GM21717 (cell line): Measurements from ENCODE around the gene NIPBL.
"Not testable (repeated sequence)": the region's sequence is repeated elsewhere in the genome, so short reads cannot be mapped to it uniquely, and the experiment has no call there.

ENCODE experiments used
- ATAC-seq: cut with Tn5 transposase; IDR thresholded peaks from one replicate; pipeline ENCODE4 v1.9.1; 2021; ENCODE audit warnings: mild to moderate bottlenecking, moderate library complexity; ENCODE audit not compliant: unreplicated experiment

The NIPBL gene

DNA sequence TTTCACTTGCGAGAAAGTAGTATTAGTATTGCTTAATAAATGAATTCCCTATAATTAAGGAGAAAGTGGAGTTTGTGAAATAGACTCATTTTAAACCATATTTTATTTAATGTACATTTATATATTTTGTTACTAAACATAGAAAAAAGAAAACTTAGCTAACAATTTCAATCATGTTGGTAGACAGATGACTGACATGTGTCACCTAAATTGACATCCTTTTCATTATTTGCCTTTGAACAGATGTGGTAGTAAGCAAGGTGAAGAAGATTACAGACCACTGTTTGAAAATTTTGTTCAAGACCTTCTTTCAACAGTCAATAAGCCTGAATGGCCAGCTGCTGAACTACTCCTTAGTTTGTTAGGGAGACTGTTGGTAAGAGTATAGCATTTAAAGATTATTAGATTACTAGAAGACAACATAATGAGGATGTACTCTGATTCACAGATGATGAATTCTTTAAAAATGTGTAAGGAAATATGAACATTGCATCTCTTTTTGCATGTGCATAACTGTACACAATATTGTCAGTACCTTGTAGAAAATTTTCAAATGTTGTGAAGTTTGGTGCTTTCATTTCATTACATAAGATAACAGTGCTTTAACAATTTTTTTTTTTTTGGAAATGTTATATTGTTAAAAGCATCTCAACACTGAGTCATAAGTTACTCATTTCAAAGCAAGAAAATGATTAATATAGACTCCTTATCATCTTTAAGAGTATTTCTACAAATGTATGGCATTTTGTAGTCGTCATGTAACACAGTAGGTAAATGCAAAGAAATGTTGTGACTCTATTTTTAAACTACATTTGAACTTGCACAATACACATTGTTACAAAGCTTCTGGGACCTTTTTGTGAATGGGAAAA, 139.5 kb downstream of the NIPBL start:
- no peak for ATAC-seq

- ATAC-seq: no peak
Measured at GRCh38 chr5:37028910-37029309, 152.3 kb downstream of the NIPBL start.

GRCh38 chr5:37029436-37029835, 152.9 kb downstream of the NIPBL start:
- ATAC-seq: no peak

GRCh38 chr5:37034955-37035354, 158.4 kb downstream of the NIPBL start:
- no peak for ATAC-seq

GRCh38 chr5:37037840-37038239, 161.3 kb downstream of the NIPBL start:
- ATAC-seq: no peak

DNA sequence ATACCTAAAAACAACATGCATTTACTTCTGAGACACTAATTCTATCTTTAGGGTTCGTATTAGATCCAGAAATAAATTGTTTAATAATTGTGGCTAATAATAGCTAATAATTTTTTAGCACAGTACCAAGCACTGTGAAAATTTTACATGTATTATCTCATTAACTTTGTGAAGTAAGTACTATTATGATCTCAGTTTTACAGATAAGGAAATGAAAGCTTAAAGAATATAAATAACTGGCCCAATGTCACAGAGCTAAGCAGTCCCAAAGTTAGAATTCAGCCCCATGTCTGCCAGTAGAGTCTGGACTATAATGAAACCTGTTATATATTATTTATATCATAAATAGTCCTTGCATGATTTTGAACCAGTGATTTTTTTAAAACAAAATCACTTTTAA, 163.3 kb downstream of the NIPBL start:
- no peak for ATAC-seq

- no peak for ATAC-seq
Measured at GRCh38 chr5:37043693-37044092, 167.1 kb downstream of the NIPBL start.

DNA sequence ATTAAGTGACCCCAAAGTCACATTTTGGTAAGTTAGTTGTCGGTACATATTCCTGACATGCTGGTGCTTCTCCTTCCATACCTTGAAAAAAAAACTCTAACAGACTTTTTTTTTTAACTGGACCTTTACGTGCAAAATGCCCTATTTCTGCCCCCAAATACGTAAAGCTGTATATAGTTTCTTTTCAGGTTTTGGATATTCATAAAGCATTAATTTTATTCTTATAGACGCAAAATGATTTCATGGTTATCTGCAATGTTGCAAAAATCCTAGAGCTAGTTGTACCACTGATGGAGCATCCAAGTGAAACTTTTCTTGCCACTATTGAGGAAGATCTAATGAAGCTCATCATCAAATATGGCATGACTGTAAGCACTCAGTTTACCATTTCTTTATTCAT, 167.6 kb downstream of the NIPBL start:
- ATAC-seq: no peak

- ATAC-seq: no peak
Measured at GRCh38 chr5:37045703-37046102, 169.1 kb downstream of the NIPBL start.

- ATAC-seq: no peak
Measured at GRCh38 chr5:37047947-37048346, 171.4 kb downstream of the NIPBL start.

- no peak for ATAC-seq
Measured at GRCh38 chr5:37054391-37054790, 177.8 kb downstream of the NIPBL start.

- ATAC-seq: no peak
Measured at GRCh38 chr5:37055383-37055990, 178.9 kb downstream of the NIPBL start.

- no peak for ATAC-seq
Measured at GRCh38 chr5:37056762-37057161, 180.2 kb downstream of the NIPBL start.

GRCh38 chr5:37060030-37060429, 183.5 kb downstream of the NIPBL start:
- no peak for ATAC-seq

DNA sequence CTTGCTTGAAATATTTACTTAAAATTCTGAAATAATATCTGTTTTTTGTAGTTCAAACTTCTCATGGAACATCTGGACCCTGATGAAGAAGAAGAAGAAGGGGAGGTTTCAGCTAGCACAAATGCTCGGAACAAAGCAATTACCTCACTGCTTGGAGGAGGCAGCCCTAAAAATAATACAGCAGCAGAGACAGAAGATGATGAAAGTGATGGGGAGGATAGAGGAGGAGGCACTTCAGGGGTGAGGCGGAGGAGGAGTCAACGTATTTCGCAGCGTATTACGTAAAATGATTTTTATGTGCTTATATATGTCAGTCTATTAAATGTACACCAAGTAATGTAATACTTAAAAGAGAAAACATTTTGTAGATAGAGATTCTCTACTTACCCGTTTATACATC, 187.2 kb downstream of the NIPBL start:
- no peak for ATAC-seq

DNA sequence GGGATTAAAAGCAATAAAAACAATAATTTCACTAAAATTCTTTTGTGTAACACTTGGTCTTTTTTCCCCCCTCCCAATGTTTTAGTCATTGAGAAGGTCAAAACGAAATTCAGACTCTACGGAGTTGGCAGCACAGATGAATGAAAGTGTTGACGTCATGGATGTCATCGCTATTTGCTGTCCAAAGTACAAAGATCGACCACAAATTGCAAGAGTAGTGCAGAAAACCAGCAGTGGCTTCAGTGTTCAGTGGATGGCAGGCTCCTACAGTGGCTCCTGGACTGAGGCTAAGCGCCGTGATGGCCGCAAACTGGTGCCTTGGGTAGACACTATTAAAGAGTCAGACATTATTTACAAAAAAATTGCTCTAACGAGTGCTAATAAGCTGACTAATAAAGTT, 187.9 kb downstream of the NIPBL start:
- no peak for ATAC-seq

DNA sequence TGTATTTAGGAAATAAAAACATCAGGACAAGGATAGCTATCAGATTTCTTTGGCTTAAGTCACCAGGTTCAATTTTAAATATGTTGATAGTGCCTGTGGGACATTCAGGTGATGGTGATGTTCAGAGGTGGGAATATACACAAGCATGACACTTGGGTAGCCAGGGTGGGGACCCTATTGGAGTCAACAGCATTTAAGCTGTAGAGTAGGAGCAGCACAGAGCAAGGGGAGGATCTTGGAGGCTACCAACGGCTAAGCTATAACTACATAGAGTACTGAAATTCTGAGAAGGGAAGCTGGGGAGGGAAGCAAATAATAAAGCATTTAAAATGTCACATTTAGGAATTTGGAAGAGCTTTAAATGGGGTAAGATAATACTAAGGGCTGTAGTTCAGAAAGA, 194.9 kb downstream of the NIPBL start:
- ATAC-seq: no peak

DNA sequence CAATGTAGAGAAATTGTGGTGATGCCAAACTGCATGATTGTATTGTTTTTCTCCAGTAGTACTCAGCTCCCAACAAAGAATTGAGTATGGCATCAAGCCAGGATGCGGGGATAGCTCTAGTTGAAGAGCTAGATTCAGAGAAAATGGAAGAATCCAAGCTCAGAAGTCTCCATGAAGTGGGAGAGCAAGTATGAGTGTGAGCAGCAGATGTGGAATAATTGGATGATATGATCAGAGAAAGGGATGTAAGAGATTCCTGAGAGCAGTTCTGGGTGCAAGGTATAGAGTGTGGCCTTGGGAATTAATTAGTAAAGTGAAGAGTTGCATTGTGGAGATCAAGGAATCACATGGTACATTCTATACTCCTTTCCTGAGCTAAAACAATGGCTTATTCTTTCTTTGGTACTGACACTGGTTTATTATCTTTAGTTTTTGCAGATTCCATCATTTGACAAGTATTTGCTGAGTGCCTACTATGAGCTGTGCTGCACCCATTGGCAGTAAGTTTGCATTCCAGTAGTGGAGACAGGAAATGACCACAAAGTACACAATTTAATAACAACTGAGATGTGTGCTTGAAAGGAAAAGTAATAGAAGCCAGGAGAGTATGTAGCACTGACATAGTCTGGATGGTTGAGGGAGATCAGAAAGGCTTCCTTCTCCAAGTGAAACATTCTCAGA, 195.5 kb downstream of the NIPBL start:
- no peak for ATAC-seq

DNA sequence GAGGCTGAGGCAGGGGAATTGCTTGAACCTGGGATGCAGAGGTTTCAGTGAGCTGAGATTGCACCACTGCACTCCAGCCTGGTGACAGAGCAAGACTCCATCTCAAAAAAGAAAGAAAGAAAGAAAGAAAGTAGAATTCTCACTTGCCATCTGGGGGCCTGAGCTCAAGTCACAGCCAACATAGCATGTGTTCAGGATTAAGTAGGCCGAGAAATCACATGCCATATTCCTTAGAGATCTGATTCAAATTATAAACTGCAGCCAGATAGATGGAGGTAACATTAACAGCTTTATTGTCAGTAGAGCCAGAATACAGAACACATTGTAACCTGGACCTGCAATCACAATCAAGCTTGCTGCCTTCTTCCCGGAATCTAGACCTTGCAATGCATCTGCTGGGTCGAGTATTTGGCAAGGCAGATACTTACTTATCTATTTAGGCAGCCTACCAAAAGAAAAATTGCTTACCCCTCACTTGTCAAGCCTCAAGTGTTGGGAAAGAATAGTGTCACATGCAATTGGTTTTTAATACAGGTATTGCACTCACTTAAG, 198.9 kb downstream of the NIPBL start:
- no peak for ATAC-seq

DNA sequence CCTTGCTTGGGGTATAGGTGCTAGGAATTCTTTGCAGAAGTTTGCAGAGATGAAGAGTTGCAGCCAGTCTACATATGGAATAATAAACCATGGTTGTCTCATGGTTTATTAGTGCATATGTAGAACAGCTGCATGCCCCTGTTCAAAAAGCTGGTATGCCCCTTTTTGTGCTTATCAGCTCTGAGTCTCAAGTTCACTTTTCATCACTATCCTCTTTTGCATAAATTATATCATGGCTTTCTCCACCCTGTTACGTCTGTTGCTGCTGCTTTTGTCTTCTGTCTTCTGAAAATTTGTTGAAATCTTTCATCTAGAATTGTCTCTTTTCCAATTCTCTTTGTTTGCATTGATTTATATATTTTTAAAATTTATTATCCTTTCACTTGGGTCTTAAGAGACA, 200.6 kb downstream of the NIPBL start:
- no peak for ATAC-seq

- no peak for ATAC-seq
Measured at GRCh38 chr5:37080697-37081096, 204.1 kb downstream of the NIPBL start.

GRCh38 chr5:37082977-37083376, 206.4 kb downstream of the NIPBL start:
- ATAC-seq: not testable (repeated sequence)
